ENCODE measurements around the gene PRR33.

The PRR33 gene

DNA sequence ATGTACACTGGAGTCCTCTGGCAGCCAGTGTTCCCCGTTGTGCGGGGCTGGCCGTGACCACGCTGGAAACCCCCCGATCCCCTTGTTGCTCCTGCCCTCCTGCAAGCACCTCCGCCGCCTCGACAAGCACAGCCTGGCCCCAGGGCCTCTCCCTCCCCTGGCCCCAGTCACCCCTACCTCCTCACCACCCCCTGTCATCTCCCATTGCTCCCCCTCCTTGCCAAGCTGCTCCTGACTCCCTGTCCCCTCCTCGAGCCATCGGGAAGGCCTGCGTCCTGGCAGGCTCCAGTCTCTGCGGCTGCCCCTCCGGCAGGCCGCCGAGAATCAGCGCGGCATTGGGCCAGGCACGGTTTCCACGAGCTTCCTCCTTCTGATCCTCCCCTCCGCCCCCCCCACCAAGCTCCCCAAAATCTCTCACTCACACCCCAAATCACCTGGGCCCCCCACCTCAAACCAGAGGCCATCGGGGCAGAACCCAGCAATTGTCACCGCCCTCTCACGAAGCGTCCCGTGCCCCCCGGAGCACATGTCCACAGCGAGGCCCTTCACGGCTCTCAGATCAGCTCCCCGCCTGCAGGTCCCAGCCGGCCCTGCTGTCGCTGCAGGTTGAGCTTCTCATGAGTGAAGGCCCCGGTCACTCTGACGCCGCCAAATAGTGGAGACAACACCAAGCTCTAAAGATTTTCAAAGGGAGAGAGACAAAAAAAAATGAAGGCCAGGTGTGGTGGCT is 44.5 kb downstream of the PRR33 start:
- DNase-seq (ENCODE audit: low read depth in 2 of 2) = no peak

DNA sequence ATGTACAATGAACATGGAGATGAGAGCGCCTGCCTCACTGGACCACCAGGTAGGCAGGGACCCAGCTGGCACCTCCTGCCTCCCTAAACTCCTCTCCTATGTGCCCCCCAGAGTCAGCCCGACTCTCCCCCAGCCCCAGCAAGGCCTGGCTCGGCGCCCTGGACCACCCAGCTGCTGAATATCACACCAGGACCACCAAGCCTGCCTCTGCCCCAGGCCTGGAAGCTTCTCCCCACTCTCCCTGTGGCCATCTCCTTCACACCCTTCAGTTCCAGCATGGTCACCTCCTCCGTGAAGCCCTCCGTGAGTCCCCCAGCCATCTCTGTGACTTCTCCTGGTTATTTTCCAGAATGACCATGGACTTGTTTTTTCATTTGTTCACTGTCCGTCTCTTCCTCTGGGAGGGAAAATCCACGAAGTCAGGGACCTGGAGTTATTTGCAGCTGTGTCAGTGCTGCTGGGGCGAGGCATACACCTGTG is 45.2 kb downstream of the PRR33 start:
- no peak for DNase-seq (ENCODE audit: low read depth in 2 of 2)

DNA sequence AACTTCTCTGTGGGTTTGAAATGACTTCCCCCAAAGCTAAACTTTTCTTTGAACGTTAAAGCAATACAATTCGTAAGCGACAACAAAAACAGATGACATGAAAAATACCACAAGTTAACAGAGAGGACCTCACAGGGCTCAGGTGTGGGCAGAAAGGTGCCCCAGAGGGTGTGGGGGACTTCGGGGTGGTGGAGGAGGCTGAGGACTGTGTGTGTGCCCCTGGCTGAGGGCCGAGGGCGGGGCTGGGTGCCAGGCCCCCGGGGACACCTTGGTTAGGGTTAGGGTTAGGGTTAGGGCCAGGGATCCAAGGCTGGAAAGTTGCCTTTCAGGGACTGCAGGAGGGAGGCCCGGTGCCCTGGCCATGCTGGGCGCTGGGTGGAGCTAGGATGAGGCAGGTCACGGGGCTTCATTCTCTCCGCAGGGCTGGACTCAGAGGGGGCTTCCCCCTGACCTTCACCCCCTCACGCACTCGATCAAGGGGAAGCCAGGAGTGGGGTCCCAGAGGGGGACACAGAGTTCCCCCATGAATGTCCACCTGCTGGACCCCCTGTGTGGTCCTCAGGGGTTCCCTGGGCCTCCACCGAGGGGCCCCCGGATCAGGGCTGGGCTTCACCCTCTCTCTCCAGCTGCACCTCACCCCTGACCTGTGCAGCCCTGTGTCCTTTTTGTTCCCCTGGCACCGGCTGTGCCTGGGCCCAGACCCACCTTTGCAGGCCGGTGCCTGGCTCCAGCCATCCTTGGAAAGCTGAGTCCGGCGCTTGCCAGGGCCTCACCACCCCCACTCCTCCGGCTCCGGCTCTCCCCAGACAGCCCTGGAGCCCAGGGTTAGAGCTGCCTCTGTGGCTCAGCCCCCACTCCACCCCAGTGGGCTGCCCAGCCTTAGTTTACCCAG is 45.9 kb downstream of the PRR33 start:
- DNase-seq (ENCODE audit: low read depth in 2 of 2) = no peak

DNA sequence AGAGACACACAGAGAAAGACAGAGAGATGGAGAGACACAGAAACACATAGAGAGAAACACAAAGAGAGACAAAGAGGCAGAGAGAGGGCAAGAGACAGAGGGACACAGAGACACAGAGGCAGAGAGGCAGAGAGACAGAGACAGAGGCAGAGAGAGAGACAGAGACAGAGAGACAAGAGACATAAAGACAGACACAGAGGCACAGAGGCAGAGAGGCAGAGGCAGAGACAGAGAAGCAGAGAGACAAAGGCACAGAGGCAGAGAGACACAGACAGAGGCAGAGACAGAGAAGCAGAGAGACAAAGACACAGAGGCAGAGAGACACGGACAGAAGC is 46.6 kb downstream of the PRR33 start:
- no peak for DNase-seq (ENCODE audit: low read depth in 2 of 2)

DNA sequence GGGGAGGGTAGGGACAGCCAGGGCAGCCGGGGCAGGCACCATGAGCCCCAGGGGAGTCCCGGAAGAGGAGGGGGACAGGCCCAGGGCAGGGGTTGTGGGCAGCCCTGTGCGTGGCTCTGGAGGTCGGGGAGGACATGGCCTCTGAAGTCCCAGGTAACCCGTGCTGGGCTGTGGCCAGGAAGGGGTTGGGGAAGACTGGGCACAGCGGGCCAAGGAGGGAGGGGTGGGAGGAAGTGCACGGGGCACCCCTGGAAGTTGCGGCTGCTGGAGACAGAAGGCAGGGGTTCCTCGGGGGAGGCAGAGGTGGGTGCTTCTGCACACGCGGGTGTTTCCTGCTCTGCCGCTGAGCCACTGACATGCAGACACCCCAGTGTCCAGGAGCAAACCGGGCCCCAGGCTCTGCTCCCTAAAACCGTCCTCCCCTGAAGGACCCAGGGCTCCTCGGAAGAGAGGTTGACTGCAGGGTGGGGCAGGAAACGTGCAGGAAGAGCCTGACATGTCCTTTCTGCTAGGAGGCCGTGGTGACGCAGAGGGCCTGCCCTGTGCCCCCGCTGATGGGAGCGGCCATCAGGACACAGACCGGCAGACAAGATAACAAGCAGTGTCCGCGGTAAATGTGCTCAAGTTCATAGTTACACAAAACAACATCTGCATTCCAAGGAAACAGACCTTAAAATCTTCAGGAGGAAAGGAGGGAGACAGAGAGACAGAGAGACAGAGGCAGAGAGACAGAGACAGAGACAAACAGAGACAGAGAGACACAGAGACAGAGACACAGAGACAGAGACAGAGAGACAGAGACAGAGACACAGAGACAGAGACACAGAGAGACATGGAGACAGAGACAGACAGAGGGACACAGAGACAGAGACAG is 47.2 kb downstream of the PRR33 start:
- DNase-seq (ENCODE audit: low read depth in 2 of 2) = no peak

DNA sequence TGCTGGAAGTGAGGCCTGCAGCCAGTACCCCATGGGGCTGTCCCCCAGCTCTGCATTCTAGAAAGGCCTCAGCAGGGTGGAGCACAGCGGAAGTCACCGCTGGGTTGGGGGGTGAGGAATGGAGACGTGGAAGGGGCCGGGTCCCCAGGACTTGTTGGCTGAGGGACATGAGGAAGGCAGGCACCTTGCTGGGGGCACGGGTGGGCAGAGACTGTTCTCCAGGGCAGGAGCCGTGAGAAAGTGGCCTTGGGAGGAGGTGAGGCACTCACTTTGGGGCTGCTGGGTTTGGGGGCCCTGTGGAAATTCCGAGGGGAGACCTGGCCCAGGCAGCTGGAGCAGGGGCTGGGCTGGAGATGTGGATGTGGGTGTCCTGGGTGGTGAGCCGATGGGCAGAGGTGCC is 47.9 kb downstream of the PRR33 start:
- DNase-seq (ENCODE audit: low read depth in 2 of 2) = no peak

DNA sequence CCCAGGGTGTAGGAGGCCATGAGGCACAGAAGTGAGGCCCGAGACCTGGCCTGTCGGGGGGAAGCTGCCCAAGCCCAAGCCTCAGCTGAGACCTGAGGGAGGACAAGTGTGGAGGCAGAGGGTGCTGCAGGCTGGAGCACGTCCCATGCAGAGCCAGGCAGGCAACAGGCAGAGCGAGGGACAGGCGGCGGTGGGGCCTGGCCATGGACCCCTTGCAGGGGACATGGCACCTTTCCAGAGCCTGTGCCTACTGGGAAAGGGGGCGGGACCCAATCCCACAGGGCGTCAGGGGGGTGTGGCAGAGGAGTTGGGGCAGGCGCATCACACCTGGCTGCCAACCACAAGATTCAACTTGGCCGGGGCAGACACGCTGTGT is 48.6 kb downstream of the PRR33 start:
- DNase-seq (ENCODE audit: low read depth in 2 of 2) = no peak

DNA sequence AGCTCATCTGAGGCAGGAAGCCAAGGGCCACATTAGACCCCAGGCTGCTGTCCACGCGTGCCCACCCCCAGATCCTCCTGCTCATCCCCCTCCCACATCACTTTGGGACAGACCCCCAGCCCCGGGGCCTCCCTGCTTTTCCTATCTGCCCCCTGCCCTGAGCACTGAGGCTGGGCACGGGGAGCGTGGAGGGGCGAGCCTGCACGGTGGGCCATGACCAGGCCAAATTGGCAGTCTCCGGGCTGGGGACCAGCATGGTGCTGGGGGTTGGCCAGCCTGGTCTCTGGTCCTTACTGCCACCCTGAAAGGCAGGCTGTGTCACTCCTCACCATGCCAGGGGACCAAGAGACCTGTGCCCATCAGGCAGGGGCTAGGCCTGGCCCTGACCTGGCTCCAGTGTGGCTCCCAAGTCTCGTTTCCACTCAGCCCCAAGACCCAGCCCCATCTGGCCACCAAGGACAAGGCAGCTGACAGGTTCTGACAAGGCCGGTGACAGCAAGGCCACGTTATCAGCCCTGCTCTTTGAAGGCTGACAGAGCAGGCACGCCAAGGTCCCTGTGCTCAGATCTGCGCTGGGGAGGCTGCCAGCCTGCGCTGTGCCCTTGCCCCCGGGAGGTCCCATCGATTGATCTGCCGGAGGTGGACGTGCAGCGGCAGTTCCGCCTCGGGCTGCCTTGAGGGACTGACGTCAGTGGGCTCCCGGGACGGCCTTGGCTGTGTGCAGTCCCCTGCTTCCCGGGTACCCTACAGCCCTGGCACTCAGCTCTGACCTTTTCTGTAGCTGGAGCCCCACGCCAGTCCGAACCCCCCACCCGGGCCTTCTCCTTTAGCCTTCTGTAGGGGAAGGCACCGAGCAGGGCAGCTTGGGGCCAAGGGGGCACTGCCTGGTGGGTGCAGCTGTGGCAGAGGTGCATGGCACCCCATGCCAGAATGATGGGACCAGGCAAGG is 49.3 kb downstream of the PRR33 start:
- no peak for DNase-seq (ENCODE audit: low read depth in 2 of 2)

DNA sequence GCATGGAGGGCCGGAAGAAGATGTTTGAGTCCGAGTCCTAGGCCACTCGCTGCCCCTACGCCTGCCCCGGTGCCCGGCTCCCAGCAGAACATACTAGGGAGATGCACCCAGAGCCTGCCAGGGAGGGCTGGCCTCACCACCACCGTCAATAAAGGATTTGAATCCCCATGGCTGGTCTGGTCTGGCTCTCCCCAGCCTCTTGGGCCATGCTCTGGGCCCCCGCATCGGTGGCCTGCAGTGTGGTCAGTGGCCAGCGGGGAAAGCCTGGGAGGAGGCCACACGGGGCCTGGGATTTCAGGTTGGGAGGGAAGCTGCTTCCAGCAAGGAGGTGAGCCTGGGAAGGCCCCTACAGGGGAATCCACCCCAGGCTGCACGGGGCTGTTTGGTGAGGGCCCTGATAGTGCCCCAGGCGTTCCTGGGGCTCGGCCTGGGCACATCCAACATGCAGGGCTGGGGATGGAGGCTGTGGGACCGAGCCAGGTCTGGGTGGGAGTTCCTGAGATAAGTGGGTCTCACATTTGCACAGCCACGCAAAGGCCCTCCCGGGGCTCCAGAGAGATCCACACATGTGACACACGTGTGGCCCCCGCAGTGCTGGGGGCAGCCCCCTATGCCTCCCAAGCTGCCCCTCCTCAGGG is 50.1 kb downstream of the PRR33 start:
- DNase-seq (ENCODE audit: low read depth in 2 of 2) = no peak

DNA sequence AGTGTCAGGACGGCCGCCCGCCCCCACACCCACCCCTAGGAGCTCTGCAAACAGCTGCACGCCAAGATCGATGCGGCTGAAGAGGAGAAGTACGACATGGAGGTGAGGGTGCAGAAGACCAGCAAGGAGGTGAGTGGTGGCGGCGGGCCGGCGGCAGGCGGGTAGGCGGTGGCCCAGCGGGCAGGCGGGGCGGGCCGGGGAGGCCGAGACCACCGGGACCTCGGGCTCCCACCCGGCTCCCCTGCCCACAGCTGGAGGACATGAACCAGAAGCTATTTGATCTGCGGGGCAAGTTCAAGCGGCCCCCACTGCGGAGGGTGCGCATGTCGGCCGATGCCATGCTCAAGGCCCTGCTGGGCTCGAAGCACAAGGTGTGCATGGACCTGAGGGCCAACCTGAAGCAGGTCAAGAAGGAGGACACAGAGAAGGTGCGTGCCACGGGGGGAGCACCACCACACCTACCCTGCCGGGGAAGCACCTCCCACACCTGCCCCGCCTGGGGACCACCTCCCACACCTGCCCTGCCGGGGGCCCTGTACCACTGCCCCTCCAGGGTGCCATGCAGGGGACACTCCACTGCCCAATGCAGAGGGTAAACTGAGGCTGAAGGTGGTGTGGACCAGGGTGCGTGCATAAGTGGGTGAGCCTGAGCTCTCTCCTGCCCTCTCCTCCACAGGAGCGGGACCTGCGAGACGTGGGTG is 50.8 kb downstream of the PRR33 start:
- DNase-seq (ENCODE audit: low read depth in 2 of 2) = no peak

DNA sequence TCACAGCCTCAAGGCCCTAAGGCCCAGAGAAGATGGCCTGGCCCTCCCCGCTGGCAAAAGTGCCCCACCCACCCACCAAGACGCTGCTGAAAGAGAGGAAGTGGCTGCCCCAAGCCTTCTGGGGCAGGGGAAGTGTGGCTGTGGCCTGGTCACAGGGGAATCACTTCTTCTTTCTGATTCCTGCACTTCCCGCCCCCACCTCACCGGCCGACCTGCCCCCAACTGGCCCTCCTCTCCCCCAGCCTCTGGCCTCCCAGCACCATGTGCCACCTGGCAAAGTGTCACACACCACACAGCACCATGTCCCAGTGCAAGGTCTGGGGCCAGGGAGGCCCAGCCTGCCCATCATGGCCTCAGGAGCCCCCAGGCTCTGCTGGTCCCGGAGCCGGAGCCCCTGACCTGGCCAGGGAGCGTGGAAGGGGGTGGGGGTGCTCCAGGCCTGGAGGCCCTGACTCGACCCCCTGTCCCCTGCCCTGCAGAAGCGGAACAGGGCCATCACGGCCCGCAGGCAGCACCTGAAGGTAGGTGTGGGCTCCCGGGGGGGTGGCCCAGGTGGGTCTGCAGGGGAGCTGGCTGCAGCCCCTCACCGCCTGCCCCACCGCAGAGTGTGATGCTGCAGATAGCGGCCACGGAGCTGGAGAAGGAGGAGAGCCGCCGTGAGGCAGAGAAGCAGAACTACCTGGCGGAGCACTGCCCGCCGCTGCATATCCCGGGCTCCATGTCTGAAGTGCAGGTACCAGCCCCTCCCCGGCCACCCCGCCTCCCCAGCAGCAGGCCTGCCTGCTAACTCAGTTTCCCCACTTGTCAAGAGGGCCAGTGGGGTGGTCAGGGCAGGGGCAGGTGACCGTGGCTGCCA is 51.5 kb downstream of the PRR33 start:
- DNase-seq (ENCODE audit: low read depth in 2 of 2) = no peak

DNA sequence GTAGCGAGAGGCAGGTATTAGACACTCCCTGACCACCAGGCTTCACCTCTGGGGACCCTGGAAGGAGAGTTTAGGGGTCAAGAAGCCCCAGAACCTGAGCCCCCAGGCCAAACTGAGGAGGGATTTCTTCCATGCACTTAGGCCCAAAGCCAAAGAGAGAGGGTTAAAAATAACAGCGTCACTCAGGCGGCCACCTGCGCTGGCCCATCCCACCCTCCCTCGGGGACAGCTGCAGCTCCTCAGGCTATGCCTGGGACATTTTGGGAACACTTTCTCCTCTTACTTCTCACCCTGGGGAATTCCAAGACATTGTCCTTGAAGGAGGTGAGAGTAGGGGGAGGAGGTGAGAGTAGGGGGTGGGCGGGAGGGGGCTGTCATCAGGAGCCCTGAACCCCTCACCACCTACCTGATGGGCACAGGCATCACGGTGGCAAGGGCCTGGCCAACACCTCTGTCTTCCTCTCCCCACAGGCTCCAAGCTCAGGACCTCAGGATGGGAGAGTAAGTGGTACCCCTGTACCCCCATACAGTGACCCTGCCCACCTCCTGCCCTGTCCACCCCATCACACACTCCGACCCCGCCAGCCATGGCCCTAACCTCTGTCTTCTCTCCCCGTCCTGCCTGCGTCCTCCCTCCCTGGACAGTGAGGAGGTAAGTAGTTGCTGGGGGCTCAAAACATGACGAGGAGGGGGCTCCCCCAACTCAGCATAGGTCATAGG is 52.3 kb downstream of the PRR33 start:
- DNase-seq (ENCODE audit: low read depth in 2 of 2) = no peak

DNA sequence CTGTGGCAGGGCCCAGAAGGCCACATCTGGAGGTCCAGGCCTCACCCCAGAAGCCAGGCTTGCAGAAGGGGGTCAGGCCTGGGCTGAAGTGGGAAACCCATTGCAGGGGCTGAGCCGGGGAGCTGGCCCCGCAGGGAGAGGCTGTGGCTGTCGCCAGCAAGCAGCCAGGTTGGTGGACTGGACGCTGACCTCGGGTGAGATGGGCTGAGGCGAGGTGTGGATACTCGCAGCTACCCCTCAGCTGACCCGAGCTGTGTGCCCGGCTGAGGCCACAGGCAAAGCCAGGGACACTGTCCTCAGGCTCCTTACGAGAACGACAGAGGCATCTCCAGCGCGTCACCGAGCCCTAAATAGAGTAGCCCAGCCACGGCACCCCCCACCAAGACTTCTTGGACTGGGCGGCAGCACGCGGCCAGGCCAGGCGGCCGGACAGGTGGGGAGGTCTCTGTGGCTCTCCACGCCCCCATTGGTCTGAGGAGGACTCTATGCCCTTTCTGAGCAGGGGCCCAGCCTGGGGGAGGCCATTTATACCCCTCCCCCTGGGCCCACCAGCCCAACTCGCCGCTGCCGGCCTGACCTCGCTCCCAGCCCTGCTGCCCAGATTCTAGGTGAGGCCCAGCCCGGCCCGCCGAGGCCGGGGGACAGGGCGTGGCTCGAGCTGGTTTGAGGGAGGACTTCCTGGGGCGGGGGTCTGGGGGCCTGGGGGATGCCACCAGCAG is 53.1 kb downstream of the PRR33 start, which contains the start of gene TNNI2:
TNNI2 (plus strand) TSS at position 556 of the 719 bp plus-strand sequence. CDS start 716 bp downstream, outside the sequence.
- DNase-seq (ENCODE audit: low read depth in 2 of 2) = no peak
